Measurements from ENCODE around the gene PRTG. TPM values are rescaled to one million over a fixed set of nuclear protein-coding genes. Genes with fewer than 3 reads are reported as not detected.
A peak's percentile ranks its signal among the peaks of the same experiment; 100 is the strongest.

The PRTG gene
- polyA plus RNA-seq, 1 of the 3 experiments (the other 2 are of a cell fraction): 3.0 TPM

- 93% methylated on average over 10 of the region's 10 CpGs for WGBS (ENCODE audit: low lambda C conversion rate)
- POLR2A ChIA-PET: no interaction called here
Measured at GRCh38 chr15:55673287-55673686, 69.7 kb downstream of the PRTG start.

GRCh38 chr15:55669270-55669669 lies 73.7 kb downstream of the PRTG start:
- H3K9ac ChIP-seq: no peak overlapping the region
- no peaks in the 10 kb centered on the region for H3K27me3 ChIP-seq (ENCODE audit: insufficient read depth)
- peaks cover 0 to 18% of the 10 kb centered on the region in 2 experiments for H3K36me3 ChIP-seq (replicated peaks in 1 of 2; ENCODE audit: control insufficient read depth in 1 of 2, insufficient read depth in 2 of 2, low read length in 1 of 2)
- no peak overlapping the region for H3K4me3 ChIP-seq (ENCODE audit: low read depth in 2 of 2, low read length in 1 of 2)
- 59% methylated on average over 3 of the region's 3 CpGs for WGBS (ENCODE audit: low lambda C conversion rate)
- H3K4me2 ChIP-seq: no peak overlapping the region
- peaks cover 0 to 15% of the 10 kb centered on the region in 2 experiments; a peak in 2 of 4 replicates for H3K4me1 ChIP-seq (ENCODE audit: control insufficient read depth in 1 of 2, insufficient read depth in 2 of 2, low read depth in 1 of 2, low read length in 1 of 2)
- no peaks in the 10 kb centered on the region for H4K20me1 ChIP-seq (ENCODE audit: insufficient read depth)
- H3K9me3 ChIP-seq: no peaks in the 10 kb centered on the region
- no peak overlapping the region for H2AFZ ChIP-seq (ENCODE audit: low read depth)
- H3K79me2 ChIP-seq (ENCODE audit: insufficient read depth): no peaks in the 10 kb centered on the region
- H3K27ac ChIP-seq (ENCODE audit: low read depth in 2 of 2, low read length in 1 of 2): peak overlapping the region in 1 of 2 experiments; percentile 89; a peak in 2 of 4 replicates
- peak; percentile 60 for DNase-seq
- peaks cover 3% of the 10 kb centered on the region for H3F3A ChIP-seq (replicated peaks; ENCODE audit: insufficient read depth)
- CTCF ChIA-PET: interaction anchor here (0.7 to 2.0 kb wide), 11 partner anchors 21 to 228 kb away, joined by 3 to 9 read pairs (median 3); no protein-coding TSS in a partner anchor
- peaks cover 4% of the 10 kb centered on the region; the same call in 1 of the 2 replicates for H3K9me2 ChIP-seq
- POLR2A ChIA-PET: interaction anchor here (1.0 kb wide), 2 partner anchors 10 to 76 kb away, joined by 3 read pairs; no protein-coding TSS in a partner anchor
- TF ChIP-seq CTCF (IDR thresholded peaks at IDR 0.05) (no peak), FOXM1 (IDR thresholded peaks at IDR 0.05; ENCODE audit: low read depth) (no peak), NFIC (IDR thresholded peaks at IDR 0.05; ENCODE audit: borderline replicate concordance) (no peak), CHD2 (IDR thresholded peaks at IDR 0.05; ENCODE audit: low read length, partially characterized antibody) (peak; percentile 16), EP300 (IDR thresholded peaks at IDR 0.05; ENCODE audit: borderline replicate concordance in 1 of 2, low read depth in 1 of 2, low read length in 1 of 2) (peak in 1 of 2 experiments; percentile 32; a peak in 1 of 4 replicates), MEF2A (IDR thresholded peaks at IDR 0.05; ENCODE audit: borderline replicate concordance, low read depth) (no peak), RCOR1 (IDR thresholded peaks at IDR 0.05; ENCODE audit: low read length) (no peak), SIN3A (IDR thresholded peaks at IDR 0.05; ENCODE audit: borderline replicate concordance, low read depth, low read length) (no peak), FOSL2 (IDR thresholded peaks at IDR 0.05; ENCODE audit: borderline replicate concordance, low read depth) (no peak), GABPA (IDR thresholded peaks at IDR 0.05; ENCODE audit: low read depth) (no peak), RXRA (IDR thresholded peaks at IDR 0.05; ENCODE audit: borderline replicate concordance, low read depth) (no peak), POLR2AphosphoS5 (IDR thresholded peaks at IDR 0.05; ENCODE audit: low read depth, low read length) (no peak)

More at GRCh38 chr15:55673287-55673686, 69.7 kb downstream of the PRTG start:
- H4K20me1 ChIP-seq (ENCODE audit: insufficient read depth): no peaks in the 10 kb centered on the region
- H3K4me1 ChIP-seq (ENCODE audit: control insufficient read depth in 1 of 2, insufficient read depth in 2 of 2, low read depth in 1 of 2, low read length in 1 of 2): peaks cover 0 to 13% of the 10 kb centered on the region in 2 experiments; a peak in 2 of 4 replicates
- no peak for TF ChIP-seq REST (IDR thresholded peaks at IDR 0.05; ENCODE audit: low read depth, low read length)
- no peak for TF ChIP-seq EP300 (IDR thresholded peaks at IDR 0.05; ENCODE audit: borderline replicate concordance in 1 of 2, low read depth in 1 of 2, low read length in 1 of 2)
- no peak for TF ChIP-seq RCOR1 (IDR thresholded peaks at IDR 0.05; ENCODE audit: low read length)
- no peak for TF ChIP-seq CHD2 (IDR thresholded peaks at IDR 0.05; ENCODE audit: low read length, partially characterized antibody)
- no peak for TF ChIP-seq PBX3 (IDR thresholded peaks at IDR 0.05)
- H3K4me2 ChIP-seq: no peak overlapping the region
- peaks cover 0 to 32% of the 10 kb centered on the region in 2 experiments for H3K36me3 ChIP-seq (replicated peaks in 1 of 2; ENCODE audit: control insufficient read depth in 1 of 2, insufficient read depth in 2 of 2, low read length in 1 of 2)
- no peak overlapping the region for H2AFZ ChIP-seq (ENCODE audit: low read depth)
- peaks cover 3% of the 10 kb centered on the region for H3F3A ChIP-seq (replicated peaks; ENCODE audit: insufficient read depth)
- peaks cover 4% of the 10 kb centered on the region; the same call in 1 of the 2 replicates for H3K9me2 ChIP-seq
- H3K27me3 ChIP-seq (ENCODE audit: insufficient read depth): no peaks in the 10 kb centered on the region
- no peak for DNase-seq
- H3K4me3 ChIP-seq (ENCODE audit: low read depth in 2 of 2, low read length in 1 of 2): no peak overlapping the region
- CTCF ChIA-PET: interaction anchor here (1.5 kb wide), 1 partner anchor 13 kb away, joined by 3 read pairs; no protein-coding TSS in a partner anchor
- H3K9me3 ChIP-seq: no peaks in the 10 kb centered on the region
- no peak overlapping the region for H3K27ac ChIP-seq (ENCODE audit: low read depth in 2 of 2, low read length in 1 of 2)
- H3K79me2 ChIP-seq (ENCODE audit: insufficient read depth): no peaks in the 10 kb centered on the region
- H3K9ac ChIP-seq: no peak overlapping the region

Data from SK-N-SH (cell line).